Measurements from ENCODE around the gene SLC66A2.

- TF ChIP-seq CTCF (IDR thresholded peaks at IDR 0.05) (no peak), POLR2A (IDR thresholded peaks at IDR 0.05) (no peak)
These were observed 54.7 kb downstream of the SLC66A2 start for GRCh38 chr18:79896738-79897137.

Data from testis (tissue), 2 donors.